RWPE2 (cell line): ENCODE data around the gene LMCD1.

ENCODE experiments used
- ATAC-seq: fragments of 200-7000 bp; cut with Tn5 transposase; 3 replicates; pipeline ENCODE4 v1.9.1; 2021; ENCODE audit warnings: low read depth
- DNase-seq: peaks from one replicate; pipeline ENCODE4 v3.0.0-alpha.2; 2020; ENCODE audit warnings: low spot score
- H3K27ac ChIP-seq: fragments of 450-650 bp; 2 replicates; pipeline ENCODE4 v1.5.1; 2017; ENCODE audit warnings: mild to moderate bottlenecking; ENCODE audit not compliant: poor library complexity, severe bottlenecking
- H3K27me3 ChIP-seq: fragments of 250-450 bp; sonication (Bioruptor Pico); 2 replicates; pipeline ENCODE4 v1.5.1; 2021; ENCODE audit warnings: mild to moderate bottlenecking, moderate library complexity; ENCODE audit not compliant: insufficient read depth, poor library complexity, severe bottlenecking
- H3K36me3 ChIP-seq: fragments of 250-450 bp; sonication (Bioruptor Pico); 2 replicates; pipeline ENCODE4 v1.5.1; 2020; ENCODE audit warnings: low read depth, mild to moderate bottlenecking, moderate library complexity
- H3K4me1 ChIP-seq: fragments of 250-450 bp; sonication (Bioruptor Pico); 2 replicates; pipeline ENCODE4 v1.5.1; 2021; ENCODE audit warnings: mild to moderate bottlenecking, moderate library complexity; ENCODE audit not compliant: insufficient read depth, poor library complexity, severe bottlenecking
- H3K4me3 ChIP-seq: fragments of 250-450 bp; sonication (Bioruptor Pico); 2 replicates; pipeline ENCODE4 v1.5.1; 2021; ENCODE audit warnings: mild to moderate bottlenecking, moderate library complexity; ENCODE audit not compliant: severe bottlenecking
- H3K9me3 ChIP-seq: fragments of 250-450 bp; sonication (Bioruptor Pico); 2 replicates; pipeline ENCODE4 v1.5.1; 2021; ENCODE audit warnings: mild to moderate bottlenecking, moderate library complexity; ENCODE audit not compliant: severe bottlenecking
- TF ChIP-seq, protein P1 (sequence below): fragments of 450-650 bp; IDR thresholded peaks from one replicate; pipeline ENCODE4 v1.5.1; 2017; ENCODE audit warnings: mild to moderate bottlenecking, moderate library complexity; ENCODE audit not compliant: poor library complexity, severe bottlenecking

Gene LMCD1

GRCh38 chr3:8573342-8573926 is 71.8 kb downstream of the LMCD1 start:
- H3K4me3 ChIP-seq = no peak overlapping the region
- no peaks in the 10 kb centered on the region for H3K9me3 ChIP-seq
- no peaks in the 10 kb centered on the region for H3K36me3 ChIP-seq
- ATAC-seq (no peak), DNase-seq (no peak)
- TF ChIP-seq, protein P1, sequence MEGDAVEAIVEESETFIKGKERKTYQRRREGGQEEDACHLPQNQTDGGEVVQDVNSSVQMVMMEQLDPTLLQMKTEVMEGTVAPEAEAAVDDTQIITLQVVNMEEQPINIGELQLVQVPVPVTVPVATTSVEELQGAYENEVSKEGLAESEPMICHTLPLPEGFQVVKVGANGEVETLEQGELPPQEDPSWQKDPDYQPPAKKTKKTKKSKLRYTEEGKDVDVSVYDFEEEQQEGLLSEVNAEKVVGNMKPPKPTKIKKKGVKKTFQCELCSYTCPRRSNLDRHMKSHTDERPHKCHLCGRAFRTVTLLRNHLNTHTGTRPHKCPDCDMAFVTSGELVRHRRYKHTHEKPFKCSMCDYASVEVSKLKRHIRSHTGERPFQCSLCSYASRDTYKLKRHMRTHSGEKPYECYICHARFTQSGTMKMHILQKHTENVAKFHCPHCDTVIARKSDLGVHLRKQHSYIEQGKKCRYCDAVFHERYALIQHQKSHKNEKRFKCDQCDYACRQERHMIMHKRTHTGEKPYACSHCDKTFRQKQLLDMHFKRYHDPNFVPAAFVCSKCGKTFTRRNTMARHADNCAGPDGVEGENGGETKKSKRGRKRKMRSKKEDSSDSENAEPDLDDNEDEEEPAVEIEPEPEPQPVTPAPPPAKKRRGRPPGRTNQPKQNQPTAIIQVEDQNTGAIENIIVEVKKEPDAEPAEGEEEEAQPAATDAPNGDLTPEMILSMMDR = no peak
- no peak overlapping the region for H3K27ac ChIP-seq
- H3K27me3 ChIP-seq = no peaks in the 10 kb centered on the region
- no peaks in the 10 kb centered on the region for H3K4me1 ChIP-seq

- Histone ChIP-seq H3K4me1 (no peaks in the 10 kb centered on the region), H3K36me3 (no peaks in the 10 kb centered on the region), H3K4me3 (no peak overlapping the region), H3K27ac (no peak overlapping the region), H3K27me3 (no peaks in the 10 kb centered on the region), H3K9me3 (no peaks in the 10 kb centered on the region)
- TF ChIP-seq, protein P1 = no peak
- DNase-seq (no peak), ATAC-seq (no peak)
Measured at GRCh38 chr3:8574040-8574669, 72.5 kb downstream of the LMCD1 start.

DNA sequence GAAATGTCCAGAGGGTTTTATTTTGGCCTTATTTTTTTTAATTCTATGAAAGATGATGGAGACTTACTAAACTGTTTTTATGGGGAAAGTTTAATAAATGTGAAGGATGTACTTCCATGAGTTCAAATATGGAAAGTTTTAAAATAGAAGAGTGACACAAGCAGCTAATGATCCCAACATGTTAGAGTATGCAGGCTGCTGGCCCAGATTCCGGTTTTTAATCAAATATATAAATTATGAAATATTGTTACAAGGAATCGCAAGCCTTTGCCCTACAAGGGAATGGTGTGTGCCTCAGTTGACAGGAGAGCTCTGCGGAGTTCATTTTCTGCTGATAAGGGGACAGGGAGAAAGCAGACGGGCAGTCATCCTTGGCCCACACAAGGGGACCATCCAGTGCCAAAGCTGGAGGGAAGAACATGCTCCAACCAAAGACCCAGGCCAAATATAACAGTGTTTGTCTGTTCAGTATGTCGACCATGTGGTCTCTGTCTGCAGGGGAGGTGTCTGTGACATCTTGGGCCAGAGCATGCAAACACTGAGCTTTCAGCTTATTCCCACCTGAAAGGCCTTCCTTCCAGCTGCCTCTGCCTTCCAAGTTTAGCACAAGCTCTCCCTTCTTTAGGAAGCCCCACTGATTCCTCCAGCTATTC is 73.2 kb downstream of the LMCD1 start:
- ATAC-seq = no peak
- Histone ChIP-seq H3K4me1 (no peaks in the 10 kb centered on the region), H3K27me3 (no peaks in the 10 kb centered on the region), H3K27ac (no peak overlapping the region), H3K36me3 (no peaks in the 10 kb centered on the region), H3K9me3 (no peaks in the 10 kb centered on the region), H3K4me3 (no peak overlapping the region)
- TF ChIP-seq, protein P1 = no peak
- no peak for DNase-seq

DNA sequence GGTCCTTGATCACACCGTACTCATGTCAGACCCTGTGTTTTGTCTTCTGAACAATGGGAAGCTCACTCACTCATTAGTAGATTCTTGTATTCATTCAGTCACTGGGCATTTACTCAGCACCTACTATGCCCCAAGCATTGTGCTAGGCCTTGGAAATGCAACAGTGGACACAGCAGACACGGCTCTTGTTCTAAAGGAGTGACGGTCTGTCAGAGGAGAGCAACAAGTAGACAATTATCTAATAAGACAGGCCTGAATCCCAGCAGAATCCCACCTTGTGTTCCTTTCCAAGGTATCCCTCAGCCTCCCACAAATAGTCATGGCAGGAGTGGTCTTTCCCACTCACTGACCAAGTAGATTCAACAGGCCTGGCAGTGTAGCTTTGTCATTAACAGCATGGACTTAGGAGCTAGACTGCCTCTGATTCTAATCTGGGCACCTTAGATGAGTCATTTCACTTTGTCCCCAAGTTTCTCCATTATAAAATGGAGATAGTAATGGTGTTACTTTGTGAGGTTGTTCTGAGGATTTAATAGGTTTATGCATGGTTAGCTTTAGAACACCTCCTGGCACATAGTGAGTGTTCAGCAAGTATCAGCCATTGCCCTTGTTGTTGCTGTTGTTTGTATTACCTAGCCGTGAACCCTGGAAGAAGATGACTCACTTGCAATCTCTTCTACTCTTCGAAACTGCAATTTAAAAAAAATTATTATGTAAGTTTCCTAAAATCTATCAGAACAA is 73.9 kb downstream of the LMCD1 start:
- no peaks in the 10 kb centered on the region for H3K36me3 ChIP-seq
- no peaks in the 10 kb centered on the region for H3K9me3 ChIP-seq
- H3K27ac ChIP-seq = no peak overlapping the region
- ATAC-seq (no peak), DNase-seq (no peak)
- H3K4me1 ChIP-seq = no peaks in the 10 kb centered on the region
- no peak overlapping the region for H3K4me3 ChIP-seq
- TF ChIP-seq, protein P1 = no peak
- H3K27me3 ChIP-seq = no peaks in the 10 kb centered on the region
